GM23338 (cell line): ENCODE measurements around the gene PRDM8.

Experiments
- CTCF ChIP-seq, 2 experiments: fragments of 200-600 bp in 1 of 2; sonication (generic) in 1 of 2; conservative IDR thresholded peaks; 2 replicates each; pipeline versions ENCODE4 v1.5.1 to v1.6.1; 2016 to 2017; ENCODE audit warnings: antibody characterized with exemption in 2 of 2, low read depth in 2 of 2, mild to moderate bottlenecking in 2 of 2, moderate library complexity in 1 of 2
- EZH2 ChIP-seq: fragments of 200-600 bp; sonication (generic); IDR thresholded peaks from one replicate; pipeline ENCODE4 v1.8.0; 2017; ENCODE audit warnings: antibody characterized with exemption, mild to moderate bottlenecking, low read depth; ENCODE audit not compliant: unreplicated experiment
- POLR2AphosphoS5 ChIP-seq: IDR thresholded peaks from 2 replicates; pipeline ENCODE4 v1.6.1; 2016; ENCODE audit warnings: antibody characterized with exemption, low read depth
- REST ChIP-seq: IDR thresholded peaks from one replicate; pipeline ENCODE4 v1.6.1; 2018; ENCODE audit warnings: antibody characterized with exemption; ENCODE audit not compliant: unreplicated experiment
- STAT1 ChIP-seq: IDR thresholded peaks from one replicate; pipeline ENCODE4 v1.6.1; 2016; ENCODE audit warnings: antibody characterized with exemption; ENCODE audit not compliant: unreplicated experiment
- ZNF331 ChIP-seq: fragments of 250-450 bp; sonication (Bioruptor Pico); IDR thresholded peaks from 2 replicates; pipeline ENCODE4 v1.5.0; 2020; ENCODE audit warnings: low read depth, mild to moderate bottlenecking, moderate library complexity

DNA sequence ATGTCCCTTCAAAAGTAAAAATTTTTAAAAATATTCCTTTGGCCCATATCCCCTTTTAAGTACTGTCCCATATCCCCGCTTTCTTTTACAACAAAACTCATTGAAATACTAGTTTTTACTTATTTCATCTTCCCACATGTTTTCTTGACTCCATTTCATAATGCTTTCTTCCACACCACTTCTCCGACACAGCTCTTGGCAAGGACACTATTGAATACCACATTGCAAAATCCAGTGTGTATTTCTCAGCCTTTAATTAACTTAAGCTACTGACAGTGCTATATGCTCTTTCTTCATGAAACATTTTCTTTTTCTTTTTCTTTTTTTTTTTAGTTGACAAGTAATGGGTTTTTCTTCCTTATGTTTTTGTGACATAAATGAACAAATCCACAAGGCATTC, 28.8 kb downstream of the PRDM8 start:
- TF ChIP-seq CTCF (conservative IDR thresholded peaks at IDR 0.05; ENCODE audit: low read depth in 2 of 2) = no peak
- no peak for TF ChIP-seq EZH2
- no peak for TF ChIP-seq ZNF331 (CRISPR knock-in tag)
- TF ChIP-seq POLR2AphosphoS5 = no peak
- TF ChIP-seq STAT1 = no peak
- TF ChIP-seq REST = no peak
